Breast epithelium (tissue), 3 donors: ENCODE data around the gene SPEN.

Experiments
- CTCF ChIP-seq, 3 donors: fragments of 450-650 bp; IDR thresholded peaks; one replicate each; pipeline ENCODE4 v1.5.1; 2016 to 2017; ENCODE audit warnings: antibody characterized with exemption in 3 of 3, mild to moderate bottlenecking in 3 of 3, moderate library complexity in 3 of 3
- POLR2AphosphoS5 ChIP-seq, 3 donors: sonication (generic); formaldehyde crosslinking; IDR thresholded peaks; one replicate each; pipeline ENCODE4 v1.6.1; 2017; ENCODE audit warnings: antibody characterized with exemption in 3 of 3

GRCh38 chr1:15900662-15901279, 53.3 kb downstream of the SPEN start:
- TF ChIP-seq CTCF (IDR thresholded peaks at IDR 0.05) (no peak), POLR2AphosphoS5 (IDR thresholded peaks at IDR 0.05) (no peak)
